ENCODE measurements around the gene MSANTD2.

GRCh38 chr11:124807201-124807600, 7.0 kb upstream of the MSANTD2 start:
- TF ChIP-seq KDM5A (IDR thresholded peaks at IDR 0.05) (no peak), CTCF (IDR thresholded peaks at IDR 0.05) (no peak), POLR2A (IDR thresholded peaks at IDR 0.05; ENCODE audit: low read length) (no peak), FOSB (CRISPR knock-in tag; IDR thresholded peaks at IDR 0.05) (no peak), ELK1 (IDR thresholded peaks at IDR 0.05; ENCODE audit: low read depth, low read length) (no peak), EP300 (IDR thresholded peaks at IDR 0.05) (no peak), BHLHE40 (IDR thresholded peaks at IDR 0.05; ENCODE audit: low read depth, low read length) (no peak), CEBPB (IDR thresholded peaks at IDR 0.05) (no peak), USF2 (IDR thresholded peaks at IDR 0.05) (no peak), POLR2AphosphoS2 (conservative IDR thresholded peaks at IDR 0.05; ENCODE audit: low read length) (no peak), RAD21 (conservative IDR thresholded peaks at IDR 0.05 in 1 of 2, IDR thresholded peaks at IDR 0.05 in 1 of 2) (no peak), CHD4 (IDR thresholded peaks at IDR 0.05; ENCODE audit: borderline replicate concordance) (no peak), CHD2 (IDR thresholded peaks at IDR 0.05; ENCODE audit: low read length, partially characterized antibody) (no peak), MYC (IDR thresholded peaks at IDR 0.05; ENCODE audit: borderline replicate concordance, low read length) (no peak)
